Right cardiac atrium (tissue), 5 donors: ENCODE measurements around the gene SDHA. TPM values are rescaled to one million over a fixed set of nuclear protein-coding genes. Genes with fewer than 3 reads are reported as not detected.

ENCODE experiments used
- ATAC-seq, 2 donors: fragments of 200-7000 bp; cut with Tn5 transposase; one replicate each; pipeline versions ENCODE4 v1.8.0 to v1.9.1; 2020; ENCODE audit warnings: moderate library complexity in 2 of 2, mild to moderate bottlenecking in 1 of 2
- DNase-seq, 3 donors: peaks; one replicate each; pipeline ENCODE4 v3.0.0-alpha.2; 2020
- H3K27ac ChIP-seq: one replicate; pipeline ENCODE4 v1.5.1; 2013; ENCODE audit warnings: mild to moderate bottlenecking, low read length, control low read depth, moderate library complexity
- H3K27me3 ChIP-seq: one replicate; pipeline ENCODE4 v1.6.1; 2013; ENCODE audit not compliant: control insufficient read depth, insufficient read depth
- H3K4me1 ChIP-seq: one replicate; pipeline ENCODE4 v1.6.1; 2013; ENCODE audit warnings: low read length; ENCODE audit not compliant: control insufficient read depth, insufficient read depth
- H3K4me3 ChIP-seq: one replicate; pipeline ENCODE4 v1.5.1; 2013; ENCODE audit warnings: low read length, control low read depth
- H3K9me3 ChIP-seq: one replicate; pipeline ENCODE4 v1.6.1; 2013; ENCODE audit warnings: low read length; ENCODE audit not compliant: control insufficient read depth
- WGBS: extraction: QIAGEN DNeasy Blood & Tissue Kit; methylation state at CpG from one replicate; pipeline ENCODE4 v1.1.7; 2013; 5-methylcytosine and 5-hydroxymethylcytosine counted together
- intact Hi-C, 4 donors: fragments of 100-400 bp; cut with DNase I; formaldehyde crosslinking; loops; one replicate each; pipeline versions ENCODE4 v1.11.0 to v1.14.0; 2022 to 2023
- polyA plus RNA-seq: library from polyadenylated mRNA; stranded (reverse); fragments of 200-250 nt; gene quantifications from one replicate; pipeline ENCODE4 v1.2.3, GENCODE V29; 2013
- total RNA-seq, 4 donors: library from RNA; stranded (reverse); fragmentation: NEBNext Ultra II Directional; extraction: Animal tissue kit (Norgen Biotek cat#: 25700); gene quantifications; one replicate each; pipeline ENCODE4 v1.2.1, GENCODE V29; 2021
- donor health status: healthy with polysubstance abuse.
- donor health status: DM: no; HTN: yes; CAD: no.
- donor health status: DM: no; HTN: no; CAD: no.
- donor health status: DM: no; HTN: yes; CAD: no; lungs with severe emphysema.
- donor health status: DM: yes; HTN: yes; CAD: no.

The SDHA gene
- total and polyA plus RNA-seq, 5 donors = 370 to 605 (median 428) TPM

DNA sequence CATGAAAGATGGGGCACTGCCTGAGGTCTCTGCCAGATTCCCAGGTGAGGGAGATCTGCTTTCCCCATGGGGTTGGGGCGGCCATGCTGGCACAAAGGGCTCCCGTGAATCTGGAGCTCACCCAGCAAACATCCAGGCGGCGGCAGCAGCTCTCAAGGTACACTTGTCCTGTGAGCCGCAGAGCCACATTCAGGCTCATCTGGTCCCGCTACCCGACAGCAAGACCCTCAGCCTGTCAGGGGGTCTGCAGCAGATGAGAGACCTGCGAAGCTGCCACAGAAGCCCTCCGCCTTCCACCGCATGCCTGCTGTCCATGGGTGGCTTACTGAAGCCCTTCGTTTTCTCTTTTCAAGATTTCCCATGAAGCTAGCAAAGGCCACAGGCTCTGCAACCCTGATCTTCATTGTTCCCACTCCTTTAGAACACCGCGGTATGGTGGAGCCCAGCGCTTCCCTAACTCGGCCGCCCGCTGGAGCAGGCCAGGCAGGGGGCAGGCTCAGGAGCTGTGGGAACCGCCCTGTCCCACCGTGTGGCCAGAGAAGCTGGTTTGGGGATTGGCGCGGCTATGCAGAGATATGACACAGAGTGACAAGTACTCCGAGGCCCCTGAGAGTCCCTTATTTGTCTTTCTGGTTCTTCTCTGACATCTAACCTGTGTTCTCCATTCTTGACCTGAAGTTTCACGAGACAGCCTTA, 18.0 kb upstream of the SDHA start:
- H3K4me1 ChIP-seq = no peaks in the 10 kb centered on the region
- no peak overlapping the region for H3K4me3 ChIP-seq
- ATAC-seq (peak; percentile 41 to 43), DNase-seq (peak in 1 of 3 donors; percentile 64)
- intact Hi-C loops = no loop called here
- H3K9me3 ChIP-seq = no peaks in the 10 kb centered on the region
- H3K27me3 ChIP-seq = no peaks in the 10 kb centered on the region
- H3K27ac ChIP-seq = no peak overlapping the region
- WGBS = 77% methylated on average over 23 of the region's 23 CpGs

DNA sequence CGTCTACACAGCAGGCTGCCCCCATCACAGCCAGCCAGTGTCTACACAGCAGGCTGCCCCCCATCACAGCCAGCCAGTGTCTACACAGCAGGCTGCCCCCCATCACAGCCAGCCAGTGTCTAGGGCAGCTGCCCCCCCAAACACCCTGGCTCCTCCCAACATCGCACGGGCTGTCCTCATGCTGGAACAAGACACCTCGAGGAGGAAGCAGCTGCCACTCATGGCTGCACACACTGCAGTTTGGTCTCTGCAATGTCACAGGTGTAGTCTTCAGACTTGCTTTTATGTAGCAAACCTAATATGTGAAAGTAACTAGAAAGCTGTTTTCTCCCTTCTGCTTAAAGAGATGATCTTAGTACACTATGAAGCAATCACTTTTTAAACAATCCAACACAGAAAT, 17.1 kb upstream of the SDHA start:
- Histone ChIP-seq H3K4me3 (no peak overlapping the region), H3K9me3 (no peaks in the 10 kb centered on the region), H3K27me3 (no peaks in the 10 kb centered on the region), H3K27ac (no peak overlapping the region), H3K4me1 (no peaks in the 10 kb centered on the region)
- intact Hi-C loops = no loop called here
- ATAC-seq (no peak), DNase-seq (no peak)
- WGBS = 49% methylated on average over 4 of the region's 4 CpGs

GRCh38 chr5:201672-202071, 16.4 kb upstream of the SDHA start:
- no peaks in the 10 kb centered on the region for H3K27me3 ChIP-seq
- peaks cover 5% of the 10 kb centered on the region for H3K4me1 ChIP-seq
- no peak overlapping the region for H3K4me3 ChIP-seq
- DNase-seq = no peak
- intact Hi-C loops = no loop called here
- ATAC-seq = no peak
- H3K27ac ChIP-seq = no peak overlapping the region
- H3K9me3 ChIP-seq = no peaks in the 10 kb centered on the region
- 95% methylated on average over 8 of the region's 8 CpGs for WGBS

GRCh38 chr5:203246-203930, 14.7 kb upstream of the SDHA start:
- ATAC-seq = no peak
- no peak overlapping the region for H3K4me3 ChIP-seq

GRCh38 chr5:204001-204400, 14.1 kb upstream of the SDHA start:
- Histone ChIP-seq H3K4me1 (peaks cover 9% of the 10 kb centered on the region), H3K27me3 (no peaks in the 10 kb centered on the region), H3K4me3 (no peak overlapping the region), H3K9me3 (no peaks in the 10 kb centered on the region), H3K27ac (no peak overlapping the region)
- ATAC-seq = no peak
- 93% methylated on average over 6 of the region's 6 CpGs for WGBS
- no peak for DNase-seq
- intact Hi-C loops = no loop called here

More at GRCh38 chr5:203246-203930, 14.7 kb upstream of the SDHA start:
- Histone ChIP-seq H3K27me3 (no peaks in the 10 kb centered on the region), H3K27ac (no peak overlapping the region), H3K9me3 (no peaks in the 10 kb centered on the region), H3K4me1 (peaks cover 9% of the 10 kb centered on the region)
- 92% methylated on average over 26 of the region's 26 CpGs for WGBS
- intact Hi-C loops = no loop called here
- DNase-seq = peak in 1 of 3 donors; percentile 17

DNA sequence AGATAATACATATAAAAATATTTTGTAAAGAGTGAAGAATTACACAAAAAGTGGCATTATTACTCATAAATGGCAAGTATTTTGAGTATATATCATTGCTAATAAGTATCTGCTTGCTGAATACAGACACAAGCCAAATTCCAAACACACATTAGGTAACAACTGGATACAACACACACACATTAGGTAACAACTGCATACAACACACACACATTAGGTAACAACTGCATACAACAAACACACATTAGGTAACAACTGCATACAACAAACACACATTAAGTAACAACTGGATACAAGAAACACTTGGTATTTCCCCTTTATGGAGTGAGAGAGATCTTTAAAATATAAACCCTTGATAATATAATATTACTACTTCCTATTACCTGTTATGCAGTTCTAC, 13.7 kb upstream of the SDHA start:
- H3K27ac ChIP-seq = no peak overlapping the region
- ATAC-seq = no peak
- H3K9me3 ChIP-seq = no peaks in the 10 kb centered on the region
- H3K4me3 ChIP-seq = no peak overlapping the region
- DNase-seq = no peak
- no peaks in the 10 kb centered on the region for H3K27me3 ChIP-seq
- intact Hi-C loops = no loop called here
- H3K4me1 ChIP-seq = peaks cover 9% of the 10 kb centered on the region

- H3K4me1 ChIP-seq = peaks cover 9% of the 10 kb centered on the region
- intact Hi-C loops = no loop called here
- ATAC-seq (no peak), DNase-seq (no peak)
- no peak overlapping the region for H3K27ac ChIP-seq
- 96% methylated on average over 30 of the region's 30 CpGs for WGBS
- H3K27me3 ChIP-seq = no peaks in the 10 kb centered on the region
- H3K9me3 ChIP-seq = no peaks in the 10 kb centered on the region
- H3K4me3 ChIP-seq = no peak overlapping the region
Measured at GRCh38 chr5:204966-205670, 13.0 kb upstream of the SDHA start.

DNA sequence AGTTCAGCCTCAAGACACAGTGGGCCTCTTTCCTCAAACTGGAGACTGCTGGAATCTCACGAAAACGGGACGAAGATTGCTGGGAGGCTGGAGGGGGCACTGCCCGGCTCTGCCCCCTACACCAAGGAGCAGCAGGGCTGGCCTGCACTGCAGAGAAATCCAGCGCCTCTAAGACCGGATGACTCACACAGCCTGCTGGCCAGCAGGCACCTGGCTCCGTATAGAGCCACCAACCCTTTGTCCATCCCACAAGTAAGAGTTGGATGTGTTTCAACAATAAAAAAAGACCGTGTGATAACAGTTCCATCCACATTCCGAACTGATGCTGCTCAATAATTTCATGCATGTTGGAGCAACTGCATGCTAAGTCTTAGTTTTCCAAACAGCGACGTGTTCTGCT, 11.7 kb upstream of the SDHA start:
- peaks cover 9% of the 10 kb centered on the region for H3K4me1 ChIP-seq
- intact Hi-C loops = no loop called here
- peak overlapping the region; percentile 93 for H3K27ac ChIP-seq
- WGBS = 44% methylated on average over 11 of the region's 11 CpGs
- no peaks in the 10 kb centered on the region for H3K27me3 ChIP-seq
- no peak overlapping the region for H3K4me3 ChIP-seq
- H3K9me3 ChIP-seq = no peaks in the 10 kb centered on the region
- ATAC-seq (peak; percentile 88 to 91), DNase-seq (peak in 2 of 3 donors; percentile 58 to 68)

DNA sequence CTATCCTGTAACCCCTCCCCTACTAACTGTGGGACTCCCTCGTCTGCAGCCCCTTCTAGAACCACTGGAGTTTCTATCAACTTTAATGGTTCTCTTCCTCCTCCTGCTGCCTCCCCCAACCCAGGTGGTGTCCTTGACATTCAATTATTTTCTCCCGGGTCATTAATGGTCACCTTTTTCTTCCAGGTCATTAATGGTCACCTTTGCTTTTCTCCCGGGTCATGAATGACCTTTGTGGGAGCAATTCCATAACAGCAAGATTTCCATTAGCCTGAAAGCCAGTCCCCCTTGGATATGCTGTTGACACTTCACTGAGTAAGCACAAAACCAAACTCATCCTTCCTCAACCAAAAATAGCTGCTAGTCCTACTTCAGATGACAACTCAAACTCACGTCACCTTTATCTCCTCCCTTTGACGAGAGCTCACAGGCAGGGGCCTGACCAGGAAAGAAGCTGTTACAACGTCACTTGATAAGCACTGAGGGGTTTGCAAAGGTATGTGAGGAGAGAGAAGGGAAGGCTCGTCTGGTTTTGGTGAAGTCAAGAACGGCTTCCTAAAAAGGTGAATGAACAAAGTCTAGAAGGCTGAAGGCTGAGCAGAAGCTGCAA, 11.1 kb upstream of the SDHA start:
- H3K9me3 ChIP-seq = no peaks in the 10 kb centered on the region
- DNase-seq = no peak
- intact Hi-C loops = no loop called here
- no peaks in the 10 kb centered on the region for H3K27me3 ChIP-seq
- peak overlapping the region; percentile 93 for H3K27ac ChIP-seq
- WGBS = 62% methylated on average over 8 of the region's 8 CpGs
- no peak overlapping the region for H3K4me3 ChIP-seq
- ATAC-seq = peak; percentile 61 to 73
- peaks cover 9% of the 10 kb centered on the region for H3K4me1 ChIP-seq

DNA sequence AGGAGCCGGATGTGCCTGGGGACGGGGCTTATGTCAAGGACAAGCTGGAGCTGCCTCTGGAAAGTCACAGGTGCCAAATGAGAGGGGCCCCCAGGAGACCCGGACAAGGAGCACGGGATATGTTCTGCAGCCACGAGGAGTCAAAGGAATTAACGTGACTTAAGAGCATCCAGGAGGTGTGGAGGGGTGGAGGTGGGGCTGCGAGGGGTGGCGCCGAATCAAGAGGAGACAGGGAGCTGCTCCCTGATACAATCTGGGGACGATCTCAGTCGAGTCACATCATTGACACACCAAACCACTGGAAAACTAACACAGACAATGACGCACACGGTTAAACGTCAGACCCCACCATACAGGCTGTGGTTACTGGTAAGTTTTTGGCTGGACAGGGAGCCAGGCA, 10.5 kb upstream of the SDHA start:
- peak overlapping the region; percentile 93 for H3K27ac ChIP-seq
- intact Hi-C loops = no loop called here
- DNase-seq = peak in 1 of 3 donors; percentile 38
- peaks cover 9% of the 10 kb centered on the region for H3K4me1 ChIP-seq
- peak in 1 of 2 donors; percentile 42 for ATAC-seq
- 65% methylated on average over 14 of the region's 14 CpGs for WGBS
- H3K9me3 ChIP-seq = no peaks in the 10 kb centered on the region
- H3K4me3 ChIP-seq = no peak overlapping the region
- no peaks in the 10 kb centered on the region for H3K27me3 ChIP-seq
